ENCODE data around the gene ARL6IP1.
A peak's percentile ranks its signal among the peaks of the same experiment; 100 is the strongest.

ARL6IP1 gene

DNA sequence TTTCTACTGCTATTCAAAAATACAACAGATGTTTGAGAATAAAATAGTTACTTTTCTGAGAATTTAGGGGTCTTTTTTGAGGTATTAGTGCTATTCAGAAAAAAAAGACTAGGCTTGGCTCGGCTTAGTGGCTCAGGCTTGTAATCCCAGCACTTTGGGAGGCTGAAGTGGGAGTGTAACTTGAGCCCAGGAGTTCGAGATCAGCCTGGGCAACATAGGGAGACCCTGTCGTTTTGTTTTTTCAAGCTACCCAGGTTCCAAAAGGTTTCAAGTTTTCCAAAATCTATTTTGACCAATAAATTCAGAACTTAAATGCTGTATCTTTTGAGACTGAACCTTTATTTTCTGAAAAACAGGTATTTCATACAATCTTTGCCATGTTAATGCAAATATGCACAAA lies 3.2 kb upstream of the ARL6IP1 start:
- ChIA-PET POLR2A (no interaction called here), CTCF (interaction anchor here (1.7 to 7.5 kb wide), 5 partner anchors 12 to 165 kb away, joined by 4 to 90 read pairs (median 43); partner anchors contain the start of gene RPS15A)
- DNase-seq (ENCODE audit: low read depth, low spot score), result no peak
- H3K4me3 ChIP-seq (ENCODE audit: low read depth, low read length), result no peak overlapping the region
- TF ChIP-seq, protein P1, sequence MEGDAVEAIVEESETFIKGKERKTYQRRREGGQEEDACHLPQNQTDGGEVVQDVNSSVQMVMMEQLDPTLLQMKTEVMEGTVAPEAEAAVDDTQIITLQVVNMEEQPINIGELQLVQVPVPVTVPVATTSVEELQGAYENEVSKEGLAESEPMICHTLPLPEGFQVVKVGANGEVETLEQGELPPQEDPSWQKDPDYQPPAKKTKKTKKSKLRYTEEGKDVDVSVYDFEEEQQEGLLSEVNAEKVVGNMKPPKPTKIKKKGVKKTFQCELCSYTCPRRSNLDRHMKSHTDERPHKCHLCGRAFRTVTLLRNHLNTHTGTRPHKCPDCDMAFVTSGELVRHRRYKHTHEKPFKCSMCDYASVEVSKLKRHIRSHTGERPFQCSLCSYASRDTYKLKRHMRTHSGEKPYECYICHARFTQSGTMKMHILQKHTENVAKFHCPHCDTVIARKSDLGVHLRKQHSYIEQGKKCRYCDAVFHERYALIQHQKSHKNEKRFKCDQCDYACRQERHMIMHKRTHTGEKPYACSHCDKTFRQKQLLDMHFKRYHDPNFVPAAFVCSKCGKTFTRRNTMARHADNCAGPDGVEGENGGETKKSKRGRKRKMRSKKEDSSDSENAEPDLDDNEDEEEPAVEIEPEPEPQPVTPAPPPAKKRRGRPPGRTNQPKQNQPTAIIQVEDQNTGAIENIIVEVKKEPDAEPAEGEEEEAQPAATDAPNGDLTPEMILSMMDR (IDR thresholded peaks at IDR 0.05; ENCODE audit: insufficient read depth, low read length, missing control alignments), result no peak

DNA sequence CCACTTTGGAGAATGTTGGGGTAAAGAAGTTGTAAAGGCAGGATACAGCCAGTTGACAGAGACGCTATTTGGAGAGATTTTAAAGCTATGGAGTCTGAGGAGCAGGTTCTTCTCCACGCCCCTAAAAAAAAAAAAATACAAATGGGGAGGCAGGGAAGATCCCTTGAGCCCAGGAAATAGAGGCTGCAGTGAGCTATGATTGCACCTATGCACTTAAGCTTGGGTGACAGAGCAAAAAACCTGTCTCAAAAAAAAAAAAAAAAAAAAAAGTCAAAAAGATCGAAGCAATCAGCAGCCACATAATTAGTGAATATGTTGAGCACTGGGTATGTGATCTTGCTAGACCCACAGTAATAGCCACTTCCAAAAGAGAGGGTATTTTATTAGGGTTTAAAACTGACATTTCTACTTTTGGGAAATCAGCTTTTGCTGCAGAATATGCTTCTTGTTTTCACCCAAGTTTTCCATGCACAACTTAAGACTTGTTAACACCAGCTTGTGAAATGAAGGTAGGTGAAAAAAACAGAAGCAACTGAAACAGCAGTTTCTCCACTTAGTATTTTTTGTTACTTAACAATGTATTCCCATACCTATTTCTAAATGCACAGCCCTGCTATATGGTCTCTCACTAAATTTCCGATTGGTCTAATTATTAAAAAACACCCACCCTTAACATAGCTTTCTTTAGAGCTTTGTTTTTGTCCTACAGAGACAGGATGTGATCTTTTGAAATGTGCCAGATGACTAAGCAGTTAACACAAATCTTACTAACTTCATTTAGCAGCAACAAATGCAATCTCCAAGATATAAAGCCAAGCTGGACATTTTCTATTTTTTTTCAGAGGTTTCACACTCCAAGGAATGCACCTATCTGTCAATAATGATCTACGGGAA lies 2.5 kb upstream of the ARL6IP1 start:
- DNase-seq (ENCODE audit: low read depth, low spot score), result no peak
- ChIA-PET POLR2A (no interaction called here), CTCF (interaction anchor here (1.2 to 7.5 kb wide), 7 partner anchors 13 to 166 kb away, joined by 3 to 90 read pairs (median 14); partner anchors contain the start of gene RPS15A)
- H3K4me3 ChIP-seq (ENCODE audit: low read depth, low read length), result no peak overlapping the region
- TF ChIP-seq, protein P1 (IDR thresholded peaks at IDR 0.05; ENCODE audit: insufficient read depth, low read length, missing control alignments), result no peak

DNA sequence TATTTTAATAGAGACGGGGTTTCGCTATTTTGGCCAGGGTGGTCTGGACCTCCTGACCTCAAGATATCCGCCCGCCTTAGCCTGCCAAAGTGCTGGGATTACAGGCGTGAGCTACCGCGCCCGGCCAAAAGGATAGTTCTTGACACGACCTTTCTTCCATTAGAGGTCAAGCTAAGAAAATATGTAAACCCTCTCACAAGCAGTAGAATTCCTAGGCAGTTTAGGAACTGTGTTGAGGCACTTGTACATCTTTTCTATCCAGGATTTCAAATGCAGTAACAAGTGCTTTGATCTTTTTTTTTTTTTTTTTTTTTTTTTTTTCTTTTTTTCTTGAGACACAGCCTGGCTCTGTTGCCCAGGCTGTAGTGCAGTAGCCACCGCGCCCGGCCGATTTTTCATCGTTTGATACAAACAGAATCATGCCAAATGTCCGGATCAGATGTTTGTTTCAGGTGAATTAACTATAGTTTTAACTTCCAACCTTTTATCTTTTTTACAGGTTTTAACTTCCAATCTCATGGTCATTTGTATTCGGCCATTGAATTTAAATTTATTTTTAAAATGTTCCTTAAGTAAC lies 1.5 kb upstream of the ARL6IP1 start:
- ChIA-PET POLR2A (no interaction called here), CTCF (interaction anchor here (1.2 to 7.5 kb wide), 11 partner anchors 8 to 167 kb away, joined by 3 to 90 read pairs (median 19); partner anchors contain the start of gene RPS15A)
- H3K4me3 ChIP-seq (ENCODE audit: low read depth, low read length), result no peak overlapping the region

DNA sequence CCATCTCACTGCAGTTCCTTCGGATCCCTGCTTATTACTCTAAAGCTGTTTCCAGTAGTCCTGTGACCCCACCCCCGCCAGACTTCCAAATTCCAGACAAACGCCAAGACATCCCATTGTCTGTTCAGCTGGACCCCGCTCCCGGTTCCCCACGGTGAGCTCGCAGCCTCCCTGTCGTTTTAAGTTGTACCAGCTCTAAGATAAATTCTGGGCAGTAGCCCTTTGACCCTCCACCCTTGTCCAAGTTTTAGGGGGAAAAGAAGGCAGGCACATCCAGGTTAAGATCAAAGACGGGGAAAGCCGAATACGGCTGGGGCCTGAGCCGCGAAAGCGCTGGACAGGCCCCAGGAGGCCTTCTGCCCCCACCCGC lies 589 bp downstream of the ARL6IP1 start:
- DNase-seq (ENCODE audit: low read depth, low spot score), result no peak
- TF ChIP-seq, protein P1 (IDR thresholded peaks at IDR 0.05; ENCODE audit: insufficient read depth, low read length, missing control alignments), result no peak
- ChIA-PET CTCF (interaction anchor here (0.7 to 7.5 kb wide), 7 partner anchors 10 to 169 kb away, joined by 3 to 90 read pairs (median 10); partner anchors contain the start of gene RPS15A), POLR2A (interaction anchor here (4.6 kb wide), 1 partner anchor 12 kb away, joined by 99 read pairs; the partner anchor contains the start of gene RPS15A)
- H3K4me3 ChIP-seq (ENCODE audit: low read depth, low read length), result peak overlapping the region; percentile 90

More for the DNA sequence above, 1.5 kb upstream of the ARL6IP1 start:
- no peak for DNase-seq (ENCODE audit: low read depth, low spot score)
- TF ChIP-seq, protein P1 (IDR thresholded peaks at IDR 0.05; ENCODE audit: insufficient read depth, low read length, missing control alignments), result no peak

DNA sequence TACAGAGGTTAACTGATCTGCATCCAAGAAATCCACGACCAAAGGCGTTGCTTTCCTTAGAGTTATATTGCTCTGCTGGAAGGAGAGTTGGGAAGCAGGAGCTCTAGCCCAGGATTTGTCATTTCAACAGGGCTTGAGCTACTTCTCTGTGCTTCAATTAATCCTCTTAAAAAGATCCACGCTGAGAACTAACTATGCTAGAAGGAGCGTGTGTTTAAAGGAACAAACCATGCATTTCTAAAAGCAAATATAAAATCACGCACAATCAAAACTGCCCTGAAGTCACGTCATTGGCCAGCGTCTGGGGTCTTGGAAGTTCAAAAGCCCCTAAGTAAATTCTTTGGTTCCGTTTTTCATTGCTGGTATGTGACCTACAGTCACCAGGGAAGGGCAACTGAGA lies 1.1 kb downstream of the ARL6IP1 start:
- POLR2A ChIA-PET, result interaction anchor here (4.6 kb wide), 1 partner anchor 11 kb away, joined by 99 read pairs; the partner anchor contains the start of gene RPS15A
- no peak for DNase-seq (ENCODE audit: low read depth, low spot score)
- H3K4me3 ChIP-seq (ENCODE audit: low read depth, low read length), result peak overlapping the region; percentile 90
- CTCF ChIA-PET, result interaction anchor here (0.6 to 7.5 kb wide), 4 partner anchors 13 to 170 kb away, joined by 3 to 43 read pairs (median 6); no protein-coding TSS in a partner anchor
- TF ChIP-seq, protein P1 (IDR thresholded peaks at IDR 0.05; ENCODE audit: insufficient read depth, low read length, missing control alignments), result no peak

Data from AG04449 (cell line).